ENCODE results near the gene RMI2. TPM values are rescaled to one million over a fixed set of nuclear protein-coding genes. Genes with fewer than 3 reads are reported as not detected.

RMI2 gene
- total RNA-seq, result 3.1 and 5.7 TPM in 2 replicates

GRCh38 chr16:11345040-11345862, at the start of gene RMI2:
RMI2 (plus strand) TSS chr16:11345459; CDS start chr16:11345472, 13 bp downstream.

Small RNA genes lying within 50 kb of the gene (small RNA-seq; reads per million reads assigned to genes)
- gene AC099489.2 (not detected), gene MIR548H2 (not detected), gene RF00019 (not detected)

Other genes starting within 250 kb of the RMI2 start
- gene SOCS1, start 89.3 kb upstream of the RMI2 start, total RNA-seq, result 1.8 and 2.7 TPM in 2 replicates
- gene TNP2, start 76.1 kb upstream of the RMI2 start, total RNA-seq, result not detected in 2 replicates
- not detected in 2 replicates for gene PRM3, start 71.8 kb upstream of the RMI2 start, total RNA-seq
- not detected in 2 replicates for gene PRM2, start 69.0 kb upstream of the RMI2 start, total RNA-seq
- gene PRM1, start 64.1 kb upstream of the RMI2 start, total RNA-seq, result not detected in 2 replicates
- 72.3 and 80.6 TPM in 2 replicates for gene LITAF, start 241.5 kb downstream of the RMI2 start, total RNA-seq